NCI-H2107 treated with DMSO at 0.1 percent for 48 hours (cell line): ENCODE results near the gene VWC2.
"Not testable (repeated sequence)": the region's sequence is repeated elsewhere in the genome, so short reads cannot be mapped to it uniquely, and the experiment has no call there.

Source experiments
- DNase-seq: peaks from one replicate; lab custom pipeline; 2025; ENCODE audit not compliant: unreplicated experiment; lab: John Stamatoyannopoulos, UW

VWC2 gene

GRCh38 chr7:49848211-49848841 is 74.9 kb downstream of the VWC2 start:
- DNase-seq: no peak

- DNase-seq: no peak
Observed at GRCh38 chr7:49850921-49851613, 77.6 kb downstream of the VWC2 start.

- not testable (repeated sequence) for DNase-seq
Observed at GRCh38 chr7:49851614-49851934, 78.1 kb downstream of the VWC2 start.

- DNase-seq: peak; percentile 24
Observed at GRCh38 chr7:49852619-49853462, 79.4 kb downstream of the VWC2 start.

DNA sequence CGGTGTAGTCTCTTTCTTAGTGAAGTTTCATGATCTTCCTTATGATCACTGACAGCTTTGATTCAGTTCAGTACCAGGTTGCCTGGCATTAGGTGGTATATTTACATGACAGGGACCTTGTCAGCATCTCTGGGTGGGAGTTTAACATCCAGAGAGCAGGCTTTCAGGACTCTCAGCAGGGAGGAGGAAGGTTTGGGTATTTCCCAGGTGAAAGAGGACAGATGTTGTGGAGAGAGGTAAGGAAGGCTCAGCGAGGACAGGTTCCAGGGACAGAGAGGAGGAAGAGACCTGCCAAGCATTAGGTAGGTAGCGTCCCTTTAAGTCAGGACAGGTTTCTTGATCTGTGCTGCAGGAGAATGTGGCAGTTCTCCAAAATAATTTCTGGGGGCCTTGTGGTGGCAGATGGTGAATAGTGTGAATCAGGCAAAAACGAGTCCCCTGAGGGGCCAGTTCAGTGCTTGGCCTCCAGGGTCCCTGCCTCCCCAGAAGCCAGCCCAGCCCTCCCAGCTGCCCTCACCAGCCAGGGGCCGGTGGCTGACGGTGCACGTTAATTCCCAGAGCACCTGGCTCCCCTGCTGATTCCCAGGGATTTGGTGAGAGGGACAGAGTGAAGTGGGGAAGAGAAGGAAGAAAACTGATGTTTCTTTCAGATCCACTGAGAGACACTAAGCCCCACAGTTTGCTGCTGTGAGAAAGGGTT is 82.0 kb downstream of the VWC2 start:
- no peak for DNase-seq

- no peak for DNase-seq
Observed at GRCh38 chr7:49860293-49860692, 86.9 kb downstream of the VWC2 start.

DNA sequence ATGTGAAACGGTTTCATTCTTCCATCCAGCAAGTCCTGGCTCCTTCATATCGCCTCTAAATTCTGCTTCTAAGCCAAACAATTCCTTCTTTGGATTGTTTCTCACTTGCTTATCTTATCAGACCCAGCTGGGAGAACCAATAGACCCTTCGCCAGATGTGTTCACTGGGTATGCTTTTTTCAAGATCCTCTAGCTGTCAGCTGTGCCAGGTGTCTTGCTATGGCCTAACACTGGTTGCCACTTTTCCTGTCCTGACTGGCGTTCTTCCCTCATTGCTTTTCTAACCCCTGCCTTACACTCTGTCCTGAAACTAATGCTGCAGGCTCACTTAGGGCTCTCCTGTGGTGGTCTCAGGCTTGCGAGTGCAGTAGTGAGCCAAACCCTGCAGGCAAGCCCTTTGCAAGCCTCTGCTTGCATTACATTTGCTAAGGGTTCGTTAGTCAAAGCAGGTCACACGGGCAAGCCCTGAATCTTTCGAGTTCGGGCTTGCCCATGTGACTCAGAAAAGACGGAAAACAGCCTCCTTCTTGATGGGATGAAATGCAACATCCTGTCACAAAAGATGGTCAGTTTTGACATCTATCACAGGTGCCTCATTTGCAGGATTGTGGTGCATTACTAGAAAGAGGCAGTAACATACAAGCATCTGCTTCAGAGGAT is 92.8 kb downstream of the VWC2 start:
- no peak for DNase-seq

DNA sequence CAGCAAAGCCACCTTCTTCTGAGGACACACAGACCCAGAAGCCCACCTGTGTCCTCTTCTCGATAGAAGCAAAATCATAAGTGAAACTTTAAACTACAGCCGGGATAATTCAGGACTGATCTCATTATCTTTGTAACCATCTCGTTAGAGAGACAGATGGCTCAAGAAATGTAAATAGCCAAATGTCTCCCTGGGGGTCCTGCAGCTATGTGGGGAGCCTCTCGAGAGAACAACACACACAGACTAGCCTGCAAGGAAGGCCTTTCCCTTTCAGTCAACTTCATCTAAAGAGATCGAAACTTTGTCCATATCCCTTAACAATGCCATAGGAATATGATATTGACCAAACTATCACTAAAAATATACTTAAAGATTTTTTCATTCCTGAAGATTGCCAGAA is 93.5 kb downstream of the VWC2 start:
- no peak for DNase-seq

DNA sequence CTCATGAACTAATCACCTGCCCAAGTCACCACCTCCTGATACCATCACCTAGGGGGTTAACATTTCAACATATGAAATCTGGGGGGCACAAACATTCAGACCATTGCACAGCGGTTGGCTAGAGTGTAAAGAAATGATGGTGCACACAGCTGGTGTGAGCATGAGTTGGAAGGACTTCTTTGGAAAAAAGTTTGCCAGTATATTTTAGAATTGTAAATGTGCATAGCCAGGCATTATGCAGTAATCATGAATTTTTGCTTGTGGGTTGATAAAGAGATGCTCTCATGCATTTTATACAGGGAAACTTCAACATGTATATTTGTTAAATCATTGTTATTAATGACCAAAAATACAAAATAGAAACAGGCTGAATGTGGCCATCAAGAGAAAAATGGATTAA is 100.0 kb downstream of the VWC2 start:
- no peak for DNase-seq

DNA sequence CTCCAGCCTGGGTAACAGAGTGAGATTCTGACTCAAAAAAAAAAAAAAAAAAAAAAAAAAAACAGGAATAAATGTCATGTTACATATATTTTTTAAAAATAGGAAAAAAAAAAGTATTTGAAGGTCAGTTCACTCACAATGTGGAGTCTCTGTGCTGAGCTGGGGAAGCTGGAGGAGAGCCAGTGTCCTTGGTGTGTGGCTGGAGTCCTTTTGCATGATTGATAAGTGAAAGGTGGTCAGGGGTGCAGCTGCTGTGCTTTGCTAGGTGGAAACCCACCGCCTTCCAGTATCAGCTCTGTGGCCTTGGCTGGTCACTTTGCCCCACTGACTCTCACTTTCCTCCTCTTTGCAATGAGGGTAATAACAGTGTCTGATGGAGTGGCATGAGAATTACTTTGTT is 101.9 kb downstream of the VWC2 start:
- no peak for DNase-seq

DNA sequence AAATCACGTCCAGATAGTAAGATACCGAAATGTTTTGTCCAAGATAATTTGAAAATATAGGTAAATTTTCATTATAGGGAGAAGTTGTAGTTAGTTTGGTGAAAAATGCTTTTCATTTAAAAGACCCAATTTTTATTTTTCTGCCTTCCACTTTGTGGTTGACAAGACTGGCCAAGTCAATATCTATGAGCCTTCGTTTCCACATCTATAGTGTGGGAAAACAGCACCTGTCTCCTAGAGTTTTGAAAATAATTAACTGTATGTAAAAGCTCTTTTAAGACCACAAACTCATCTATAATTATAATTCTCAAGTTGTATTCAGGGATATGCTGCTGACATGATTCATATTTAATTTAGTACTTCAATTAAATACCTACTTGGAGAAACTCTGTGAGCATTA is 102.8 kb downstream of the VWC2 start:
- no peak for DNase-seq

DNA sequence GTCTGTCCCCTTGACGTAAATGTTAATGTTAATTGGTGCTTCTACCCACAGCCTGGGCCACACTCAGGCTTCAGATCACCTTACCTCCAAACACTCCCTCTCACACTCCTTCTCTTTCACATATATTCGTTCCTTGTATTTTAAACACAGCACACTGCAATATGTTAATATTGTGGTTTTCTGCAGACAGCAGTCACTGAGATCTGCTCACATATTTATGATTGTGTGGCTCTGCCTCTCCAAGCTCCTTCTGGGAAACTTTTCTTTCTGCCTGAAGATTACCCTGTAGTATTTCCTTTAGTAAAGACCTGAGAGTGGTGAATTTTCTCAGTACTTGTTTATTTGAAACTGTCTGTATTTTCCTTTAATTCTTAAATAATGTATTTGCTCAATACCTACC is 104.7 kb downstream of the VWC2 start:
- DNase-seq: peak; percentile 39

DNA sequence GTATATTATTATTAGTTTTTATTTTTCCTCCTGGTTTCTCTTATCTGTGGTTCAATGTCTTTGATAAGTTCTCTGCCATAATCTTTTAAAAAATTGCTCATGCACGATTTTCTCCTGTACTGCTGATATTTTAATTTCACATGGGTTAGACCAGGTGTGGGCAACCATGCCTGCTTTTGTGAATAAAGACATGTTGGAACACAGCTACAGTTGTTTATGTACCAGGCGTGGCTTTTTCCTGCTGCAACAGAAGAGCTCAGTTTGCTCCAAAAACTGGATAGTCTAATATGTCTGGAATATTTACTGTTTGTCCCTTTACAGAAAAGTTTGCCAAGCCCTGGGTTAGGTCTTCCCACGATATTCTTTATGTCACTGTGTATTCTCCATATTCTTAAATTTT is 105.2 kb downstream of the VWC2 start:
- DNase-seq: no peak

DNA sequence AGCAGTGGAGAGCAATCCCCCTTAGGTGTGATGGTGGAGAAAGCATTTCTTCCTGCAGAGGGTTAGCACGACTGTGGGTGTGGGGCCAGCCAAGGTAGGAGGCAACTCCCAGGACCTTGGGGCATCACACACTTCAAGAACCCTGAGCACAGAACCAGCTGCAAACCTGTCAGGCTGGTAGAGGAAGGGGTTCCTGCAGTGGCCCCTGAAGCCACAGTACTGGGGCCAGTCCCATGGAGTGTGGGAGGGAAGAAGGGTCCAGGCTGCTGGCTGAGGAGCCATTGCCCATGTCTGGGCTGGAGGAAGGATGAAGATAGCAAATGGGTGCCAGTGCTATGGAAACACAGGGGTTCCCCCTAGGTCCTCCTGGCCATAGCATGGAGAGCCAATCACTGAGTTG is 110.5 kb downstream of the VWC2 start:
- DNase-seq: no peak

GRCh38 chr7:49885593-49886285 is 112.3 kb downstream of the VWC2 start:
- peak; percentile 73 for DNase-seq

DNA sequence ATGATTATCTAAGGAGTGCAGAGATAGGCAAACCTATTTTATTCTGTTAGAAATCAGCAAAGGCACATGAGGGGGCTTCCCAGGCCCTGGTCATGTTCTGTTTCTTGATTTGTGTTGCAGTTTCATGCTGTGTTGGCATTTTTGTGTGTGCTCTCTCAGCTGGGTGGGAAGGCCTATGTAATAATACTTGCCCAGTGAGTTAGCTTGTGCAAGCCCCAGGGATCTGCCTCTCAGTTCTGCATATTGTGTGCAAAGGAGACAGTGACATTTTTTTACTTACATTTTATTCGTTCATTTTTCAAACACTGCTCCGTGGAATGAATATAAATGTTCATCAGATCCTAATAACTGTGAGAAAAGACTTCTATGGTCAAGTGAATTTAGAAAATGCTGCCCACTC is 119.0 kb downstream of the VWC2 start:
- DNase-seq: no peak

GRCh38 chr7:49893131-49893530 is 119.7 kb downstream of the VWC2 start:
- no peak for DNase-seq

DNA sequence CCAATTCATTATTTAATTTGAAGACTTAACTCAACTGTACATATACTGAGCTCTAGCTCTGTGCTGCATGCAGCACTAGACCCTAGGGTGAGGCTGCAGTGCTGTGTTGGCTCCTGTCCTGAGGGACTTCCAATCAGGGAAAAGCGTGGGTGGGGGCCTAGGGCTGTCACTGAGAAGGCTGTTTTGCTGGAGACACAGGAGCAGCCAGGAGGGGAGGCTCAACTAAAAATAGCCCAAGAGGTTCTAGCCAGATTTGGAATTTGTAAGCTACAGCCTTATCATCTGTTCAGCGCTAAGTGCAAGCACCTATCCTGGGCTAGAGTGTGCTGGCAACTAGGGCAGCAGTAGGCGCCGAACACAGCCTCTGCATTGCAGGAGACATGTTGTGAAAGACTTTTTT is 121.1 kb downstream of the VWC2 start:
- no peak for DNase-seq

GRCh38 chr7:49911909-49912308 is 138.5 kb downstream of the VWC2 start:
- DNase-seq: no peak

DNA sequence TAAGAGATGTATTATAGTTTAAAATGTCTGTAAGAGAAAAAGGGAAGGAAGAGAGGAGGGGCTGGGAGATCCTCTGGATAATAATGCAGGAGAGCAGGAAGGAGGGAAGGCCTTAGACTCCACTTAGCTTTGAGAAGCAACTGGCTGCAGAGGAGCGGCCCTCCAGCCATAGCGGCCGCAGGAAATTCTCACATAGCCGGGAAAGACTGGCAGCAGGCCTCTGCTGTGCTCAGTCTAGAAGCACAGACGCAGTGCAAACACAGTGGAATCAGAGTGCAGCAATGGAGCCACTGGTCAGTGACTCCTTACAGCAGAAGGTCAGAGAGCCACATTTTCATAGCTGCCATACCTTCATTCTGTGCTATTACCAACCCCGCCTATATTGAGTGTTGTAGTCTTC is 153.3 kb downstream of the VWC2 start:
- DNase-seq: no peak

- no peak for DNase-seq
Observed at GRCh38 chr7:49927631-49928030, 154.2 kb downstream of the VWC2 start.
